Stimulated activated CD8-positive, alpha-beta memory T cell treated with anti-CD3 and anti-CD28 coated beads, Interleukin-7, amount 100 ng/mL, for 1 hour (primary cell): ENCODE results near the gene TES.
A peak's percentile ranks its signal among the peaks of the same experiment; 100 is the strongest.

Experiments
- DNase-seq, 2 donors: peaks; one replicate each; pipeline ENCODE4 v3.0.0-alpha.2; 2020; ENCODE audit warnings: low read depth in 2 of 2

The TES gene

DNA sequence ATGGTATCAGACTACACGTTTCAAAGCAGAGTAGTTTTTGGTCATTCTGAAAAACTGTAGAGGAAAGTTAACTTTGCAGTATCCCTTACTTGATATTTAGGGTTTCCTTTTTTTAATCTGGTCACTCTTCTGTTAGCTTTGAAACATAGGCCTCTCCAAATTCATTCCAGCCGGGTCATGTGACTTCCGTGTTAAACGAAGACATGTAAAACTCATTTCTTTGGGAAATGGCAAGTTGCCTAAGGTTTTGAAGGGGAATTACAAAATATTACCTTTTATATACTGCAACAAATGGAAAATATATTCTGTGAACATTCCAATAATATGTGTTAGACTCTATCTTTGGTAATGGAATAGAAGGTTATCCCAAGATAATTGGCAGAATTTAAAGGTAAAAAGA is 9.5 kb downstream of the TES start:
- DNase-seq: no peak

GRCh38 chr7:116222501-116222900 is 12.2 kb downstream of the TES start:
- DNase-seq: no peak

DNA sequence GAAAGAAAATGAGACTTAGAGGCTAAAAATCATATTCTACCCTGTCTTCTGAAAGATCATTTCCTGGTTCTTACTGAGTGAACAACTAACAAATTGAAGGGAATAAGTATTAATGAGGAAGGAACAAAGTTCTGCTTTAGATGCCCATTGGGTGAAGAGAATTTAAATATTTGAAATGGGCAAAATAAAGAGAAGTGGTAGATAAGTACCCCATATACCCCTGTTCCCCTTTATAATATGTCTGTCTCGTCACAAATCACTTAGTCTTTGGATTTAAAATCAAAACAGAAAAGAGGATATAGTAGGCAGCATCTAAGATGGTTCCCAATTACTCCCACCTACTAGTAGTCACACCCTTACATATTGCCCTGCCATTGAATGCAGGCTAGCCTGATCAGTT is 13.2 kb downstream of the TES start:
- no peak for DNase-seq

- no peak for DNase-seq
These were observed 14.3 kb downstream of the TES start for GRCh38 chr7:116224492-116225098.

DNA sequence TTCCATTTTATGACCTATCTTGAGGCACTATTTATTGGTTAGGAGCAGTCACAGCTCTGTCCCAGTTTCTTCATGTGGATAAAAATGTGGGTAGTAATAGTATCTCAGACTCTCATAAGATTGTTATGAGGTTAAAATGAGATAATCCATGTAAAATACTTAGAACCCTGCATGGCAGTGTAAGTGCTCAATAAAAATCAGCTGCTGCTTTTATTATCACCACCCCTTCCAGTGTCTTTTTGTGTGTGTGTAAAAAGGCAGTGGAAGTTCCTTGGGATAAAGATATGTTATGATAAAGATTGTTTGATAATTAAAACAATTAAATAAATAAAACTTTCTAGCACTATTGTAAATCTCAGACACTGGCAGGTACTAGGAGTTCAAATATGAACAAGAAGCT is 15.5 kb downstream of the TES start:
- DNase-seq: no peak

GRCh38 chr7:116226664-116227063 is 16.3 kb downstream of the TES start:
- no peak for DNase-seq

DNA sequence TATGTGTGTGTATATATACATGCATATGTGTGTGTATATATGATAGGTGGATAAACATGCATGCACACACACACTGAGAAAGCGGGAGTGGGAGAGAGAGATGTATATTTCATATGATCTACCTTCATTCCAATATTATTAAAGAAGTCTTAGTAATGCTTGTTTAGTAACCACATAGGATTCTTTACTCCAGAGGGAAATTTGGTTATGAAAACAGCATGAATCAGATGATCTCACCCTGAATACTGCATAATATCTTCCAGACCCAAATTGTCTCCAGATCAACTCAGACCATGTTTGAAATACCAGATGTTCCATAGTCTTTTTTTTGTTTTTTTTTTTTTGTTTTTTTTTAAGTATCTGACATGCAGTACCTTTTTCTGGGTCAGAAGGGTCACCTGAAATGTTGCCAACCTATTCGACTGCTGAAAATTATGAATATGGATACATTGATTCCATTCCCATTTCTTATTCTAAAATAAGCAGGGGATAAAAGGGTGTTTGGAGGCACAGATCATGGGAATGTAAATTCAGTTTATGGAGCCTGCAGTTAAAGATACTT is 17.4 kb downstream of the TES start:
- DNase-seq: no peak

- DNase-seq: no peak
These were observed 17.9 kb downstream of the TES start for GRCh38 chr7:116228241-116228640.

- DNase-seq: no peak
These were observed 19.0 kb downstream of the TES start for GRCh38 chr7:116229366-116229765.

- DNase-seq: no peak
These were observed 20.1 kb downstream of the TES start for GRCh38 chr7:116230191-116231005.

GRCh38 chr7:116231543-116231942 is 21.2 kb downstream of the TES start:
- no peak for DNase-seq

- DNase-seq: no peak
These were observed 21.6 kb downstream of the TES start for GRCh38 chr7:116231949-116232348.

GRCh38 chr7:116232350-116232749 is 22.0 kb downstream of the TES start:
- DNase-seq: no peak

- DNase-seq: no peak
These were observed 22.6 kb downstream of the TES start for GRCh38 chr7:116232920-116233319.

DNA sequence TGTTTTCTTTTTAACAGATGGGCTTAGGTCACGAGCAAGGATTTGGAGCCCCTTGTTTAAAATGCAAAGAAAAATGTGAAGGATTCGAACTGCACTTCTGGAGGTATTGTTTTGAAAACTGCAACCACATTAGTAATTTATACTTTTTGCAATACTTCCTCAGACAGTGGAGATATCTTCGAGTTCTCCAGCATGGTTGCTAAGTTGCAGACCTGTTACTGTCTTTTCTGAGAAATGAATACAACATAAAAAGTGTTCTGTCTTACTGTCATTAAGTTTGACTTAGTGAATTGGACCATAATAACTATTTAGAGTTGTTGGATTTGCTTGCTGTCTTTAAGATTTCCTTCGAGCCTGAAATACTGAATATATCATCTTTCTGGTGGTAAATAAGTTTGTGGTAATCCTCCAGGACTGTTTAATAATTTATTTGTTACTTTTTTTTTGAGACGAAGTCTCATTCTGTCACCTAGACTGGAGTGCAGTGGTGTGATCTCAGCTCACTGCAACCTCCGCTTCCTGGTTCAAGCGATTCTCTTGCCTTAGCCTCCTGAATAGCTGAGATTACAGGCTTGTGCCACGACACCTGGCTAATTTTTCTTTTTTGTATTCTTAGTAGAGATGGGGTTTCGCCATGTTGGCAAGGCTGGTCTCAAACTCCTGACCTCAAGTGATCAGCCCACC is 24.3 kb downstream of the TES start:
- DNase-seq: no peak

- no peak for DNase-seq
These were observed 25.0 kb downstream of the TES start for GRCh38 chr7:116235380-116235779.

- peak in 1 of 2 donors; percentile 34 for DNase-seq
These were observed 25.8 kb downstream of the TES start for GRCh38 chr7:116236020-116236630.

DNA sequence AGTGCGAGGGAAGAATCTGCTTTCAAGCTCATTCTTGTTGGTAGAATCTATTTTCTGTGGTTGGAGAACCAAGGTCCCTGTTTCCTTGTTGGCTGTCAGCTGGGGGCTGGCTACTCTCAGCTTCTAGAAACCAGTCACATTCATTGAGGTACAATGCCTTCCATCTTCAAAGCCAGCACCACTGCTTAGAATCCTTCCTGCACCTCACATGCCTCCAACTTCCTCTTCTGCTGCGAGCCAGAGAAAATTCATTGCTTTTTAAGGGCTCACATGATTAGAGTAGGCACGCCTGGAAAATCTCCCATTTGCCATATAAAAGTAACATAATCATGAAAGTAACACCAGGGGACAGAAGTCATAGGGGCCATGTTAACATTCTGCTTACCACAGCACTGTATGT is 28.7 kb downstream of the TES start:
- DNase-seq: no peak

- DNase-seq: no peak
These were observed 29.1 kb downstream of the TES start for GRCh38 chr7:116239434-116239833.

- no peak for DNase-seq
These were observed 29.8 kb downstream of the TES start for GRCh38 chr7:116240024-116240668.

DNA sequence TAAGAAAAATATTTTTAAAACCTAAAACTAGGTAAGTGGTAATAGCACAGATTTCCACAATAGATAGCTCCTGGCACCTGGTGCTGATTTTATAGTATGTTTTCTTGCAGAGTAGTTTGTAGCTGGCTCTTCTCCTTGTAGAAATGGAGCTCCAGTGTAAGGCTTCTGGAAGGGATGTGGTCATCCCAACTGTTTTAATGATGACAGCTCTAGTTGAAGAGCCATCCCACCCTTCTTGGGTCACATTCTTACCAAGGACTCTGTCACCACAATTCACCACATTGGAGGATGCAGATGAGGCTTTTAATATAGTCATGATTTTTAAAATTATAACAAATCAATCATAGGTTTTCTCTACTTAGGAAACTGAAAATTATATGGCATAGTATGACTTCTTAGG is 31.0 kb downstream of the TES start:
- DNase-seq: no peak

DNA sequence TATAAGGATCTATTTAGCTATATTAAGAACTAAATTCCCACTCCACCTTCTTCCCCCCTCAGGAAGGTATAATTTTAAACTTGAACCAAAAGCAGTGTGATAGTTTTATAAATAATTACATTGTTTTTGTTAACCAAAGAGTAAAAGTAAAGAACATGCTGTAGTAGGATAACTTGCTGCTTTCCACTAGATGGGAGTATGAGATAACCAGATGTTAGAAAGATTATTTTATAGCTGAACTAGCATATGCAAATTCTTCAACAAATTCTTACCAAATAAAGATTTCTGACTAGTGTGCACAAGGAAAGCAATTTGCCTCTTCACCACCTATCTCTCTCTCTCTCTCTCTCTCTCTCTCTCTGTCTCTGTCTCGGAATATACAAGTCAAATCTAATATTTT is 31.8 kb downstream of the TES start:
- DNase-seq: no peak
